ENCODE results near the gene GPAT3. TPM values are rescaled to one million over a fixed set of nuclear protein-coding genes. Genes with fewer than 3 reads are reported as not detected.

The GPAT3 gene
- 1.9 and 3.0 TPM in 2 replicates for total RNA-seq

GRCh38 chr4:83535520-83536361 lies at the start of gene GPAT3:
Gene GPAT3, plus strand, starts transcription at chr4:83536108. Its CDS starts 515 bp downstream, at chr4:83536623.

Other genes starting within 250 kb of the GPAT3 start
- 2.3 and 7.6 TPM in 2 replicates for gene HPSE, start 201.3 kb upstream of the GPAT3 start, total RNA-seq
- gene HELQ, start 80.3 kb upstream of the GPAT3 start, total RNA-seq = 10.1 and 20.4 TPM in 2 replicates
- 35.4 and 70.5 TPM in 2 replicates for gene MRPS18C, start 80.0 kb upstream of the GPAT3 start, total RNA-seq
- gene ABRAXAS1, start 51.0 kb upstream of the GPAT3 start, total RNA-seq = 14.3 and 20.1 TPM in 2 replicates

All from epithelial cell of umbilical artery (primary cell).